ENCODE results near the gene MTSS2.

Gene MTSS2

GRCh38 chr16:70670175-70670574, 15.7 kb downstream of the MTSS2 start:
- no peak for TF ChIP-seq CTCF (IDR thresholded peaks at IDR 0.05; ENCODE audit: extremely low read depth, missing control alignments)
- DNase-seq (ENCODE audit: low spot score): no peak

- no peak for DNase-seq (ENCODE audit: low spot score)
- no peak for TF ChIP-seq CTCF (IDR thresholded peaks at IDR 0.05; ENCODE audit: extremely low read depth, missing control alignments)
Observed at GRCh38 chr16:70665806-70666735, 19.8 kb downstream of the MTSS2 start.

GRCh38 chr16:70665113-70665694, 20.6 kb downstream of the MTSS2 start:
- DNase-seq (ENCODE audit: low spot score): no peak
- no peak for TF ChIP-seq CTCF (IDR thresholded peaks at IDR 0.05; ENCODE audit: extremely low read depth, missing control alignments)

- DNase-seq (ENCODE audit: low spot score): no peak
- no peak for TF ChIP-seq CTCF (IDR thresholded peaks at IDR 0.05; ENCODE audit: extremely low read depth, missing control alignments)
Observed at GRCh38 chr16:70664325-70665112, 21.3 kb downstream of the MTSS2 start.

- peak; percentile 39 for DNase-seq (ENCODE audit: low spot score)
- no peak for TF ChIP-seq CTCF (IDR thresholded peaks at IDR 0.05; ENCODE audit: extremely low read depth, missing control alignments)
Observed at GRCh38 chr16:70663524-70664324, 22.1 kb downstream of the MTSS2 start.

GRCh38 chr16:70662991-70663523, 22.8 kb downstream of the MTSS2 start:
- DNase-seq (ENCODE audit: low spot score): no peak
- no peak for TF ChIP-seq CTCF (IDR thresholded peaks at IDR 0.05; ENCODE audit: extremely low read depth, missing control alignments)
